Activated CD8-positive, alpha-beta memory T cell treated with anti-CD3 and anti-CD28 coated beads for 1 hour (primary cell): Measurements from ENCODE around the gene SLC22A1.

Experiments used
- DNase-seq, 2 donors: peaks; one replicate each; pipeline ENCODE4 v3.0.0-alpha.2; 2020; ENCODE audit warnings: low read depth in 1 of 2; ENCODE audit errors: extremely low read depth in 1 of 2

Gene SLC22A1

GRCh38 chr6:160167604-160168399 is 46.2 kb downstream of the SLC22A1 start:
- no peak for DNase-seq

GRCh38 chr6:160170018-160170680 is 48.5 kb downstream of the SLC22A1 start:
- DNase-seq = no peak

GRCh38 chr6:160172704-160173103 is 51.1 kb downstream of the SLC22A1 start:
- no peak for DNase-seq

GRCh38 chr6:160173806-160174527 is 52.4 kb downstream of the SLC22A1 start:
- no peak for DNase-seq

- DNase-seq = no peak
Observed at GRCh38 chr6:160174681-160175080, 53.1 kb downstream of the SLC22A1 start.

- DNase-seq = no peak
Observed at GRCh38 chr6:160177220-160177619, 55.6 kb downstream of the SLC22A1 start.

GRCh38 chr6:160178271-160178670 is 56.7 kb downstream of the SLC22A1 start:
- no peak for DNase-seq

GRCh38 chr6:160180706-160181105 is 59.1 kb downstream of the SLC22A1 start:
- no peak for DNase-seq

- no peak for DNase-seq
Observed at GRCh38 chr6:160188773-160189172, 67.2 kb downstream of the SLC22A1 start.

- DNase-seq = no peak
Observed at GRCh38 chr6:160190081-160190480, 68.5 kb downstream of the SLC22A1 start.

- DNase-seq = no peak
Observed at GRCh38 chr6:160190973-160191372, 69.4 kb downstream of the SLC22A1 start.

- no peak for DNase-seq
Observed at GRCh38 chr6:160192840-160193239, 71.2 kb downstream of the SLC22A1 start.

GRCh38 chr6:160194808-160195207 is 73.2 kb downstream of the SLC22A1 start:
- no peak for DNase-seq

GRCh38 chr6:160197662-160198061 is 76.0 kb downstream of the SLC22A1 start:
- DNase-seq = no peak

GRCh38 chr6:160198606-160199211 is 77.1 kb downstream of the SLC22A1 start:
- no peak for DNase-seq

GRCh38 chr6:160201061-160201460 is 79.4 kb downstream of the SLC22A1 start:
- no peak for DNase-seq

- no peak for DNase-seq
Observed at GRCh38 chr6:160202411-160202810, 80.8 kb downstream of the SLC22A1 start.

GRCh38 chr6:160203076-160203475 is 81.5 kb downstream of the SLC22A1 start:
- DNase-seq = no peak

- DNase-seq = no peak
Observed at GRCh38 chr6:160203522-160203921, 81.9 kb downstream of the SLC22A1 start.

- DNase-seq = no peak
Observed at GRCh38 chr6:160203953-160204352, 82.3 kb downstream of the SLC22A1 start.

- DNase-seq = no peak
Observed at GRCh38 chr6:160204710-160205109, 83.1 kb downstream of the SLC22A1 start.
